Measurements from ENCODE around the gene RPAP3. TPM values are rescaled to one million over a fixed set of nuclear protein-coding genes. Genes with fewer than 3 reads are reported as not detected.
"Not testable (repeated sequence)": the region's sequence is repeated elsewhere in the genome, so short reads cannot be mapped to it uniquely, and the experiment has no call there.

The RPAP3 gene
- polyA plus RNA-seq, 4 donors = 8.7 to 25.6 (median 14.4) TPM

GRCh38 chr12:47651368-47652254 lies 54.2 kb downstream of the RPAP3 start:
- no peaks in the 10 kb centered on the region for H3K9me3 ChIP-seq (ENCODE audit: control insufficient read depth in 2 of 2, insufficient read depth in 1 of 2, low read depth in 1 of 2, low read length in 1 of 2)
- H3K36me3 ChIP-seq (ENCODE audit: control insufficient read depth in 3 of 3, insufficient read depth in 2 of 3, low read depth in 1 of 3, low read length in 3 of 3) = peaks cover 2 to 4% (median 4%) of the 10 kb centered on the region in 3 donors
- no peak for FAIRE-seq
- no peak overlapping the region for H3K27ac ChIP-seq (ENCODE audit: low read depth in 1 of 3, low read length in 2 of 3)
- no peaks in the 10 kb centered on the region for H3K4me1 ChIP-seq (ENCODE audit: control insufficient read depth in 3 of 3, insufficient read depth in 2 of 3, low read depth in 1 of 3, low read length in 2 of 3)
- no peaks in the 10 kb centered on the region for H3K27me3 ChIP-seq (ENCODE audit: control insufficient read depth in 3 of 3, insufficient read depth in 3 of 3, low read length in 3 of 3)
- DNase-seq = peak; percentile 60 to 77
- 24 to 43% (median 28%) methylated on average over 12 of the region's 12 CpGs for WGBS, 3 donors
- H3K4me3 ChIP-seq (ENCODE audit: low read depth in 1 of 3, low read length in 3 of 3) = no peak overlapping the region

DNA sequence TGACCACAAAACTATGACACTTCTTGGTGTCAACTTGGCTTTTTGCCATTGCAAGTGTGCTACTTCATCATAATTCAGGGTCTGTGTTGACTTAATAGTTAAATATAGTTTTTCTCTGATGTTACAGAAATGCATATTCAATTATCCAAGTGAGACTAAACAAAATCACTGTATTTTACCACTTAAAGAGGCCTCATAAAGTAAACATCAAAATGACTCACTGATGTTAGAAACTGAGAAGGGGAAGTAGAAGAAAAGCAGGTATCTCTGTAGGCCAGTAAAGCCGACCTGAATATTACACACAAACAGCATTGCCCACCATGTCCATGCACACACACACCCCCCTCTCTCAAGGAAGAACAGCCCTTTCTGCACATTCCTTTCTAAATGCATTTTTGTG lies 55.4 kb downstream of the RPAP3 start:
- Histone ChIP-seq H3K27ac (ENCODE audit: low read depth in 1 of 3, low read length in 2 of 3) (no peak overlapping the region), H3K4me1 (ENCODE audit: control insufficient read depth in 3 of 3, insufficient read depth in 2 of 3, low read depth in 1 of 3, low read length in 2 of 3) (no peaks in the 10 kb centered on the region), H3K27me3 (ENCODE audit: control insufficient read depth in 3 of 3, insufficient read depth in 3 of 3, low read length in 3 of 3) (no peaks in the 10 kb centered on the region), H3K36me3 (ENCODE audit: control insufficient read depth in 3 of 3, insufficient read depth in 2 of 3, low read depth in 1 of 3, low read length in 3 of 3) (peaks cover 2% of the 10 kb centered on the region in 3 donors), H3K9me3 (ENCODE audit: control insufficient read depth in 2 of 2, insufficient read depth in 1 of 2, low read depth in 1 of 2, low read length in 1 of 2) (no peaks in the 10 kb centered on the region), H3K4me3 (ENCODE audit: low read depth in 1 of 3, low read length in 3 of 3) (no peak overlapping the region)
- no peak for FAIRE-seq
- no peak for DNase-seq
- 45 to 73% (median 63%) methylated on average over 1 of the region's 1 CpG for WGBS, 3 donors

DNA sequence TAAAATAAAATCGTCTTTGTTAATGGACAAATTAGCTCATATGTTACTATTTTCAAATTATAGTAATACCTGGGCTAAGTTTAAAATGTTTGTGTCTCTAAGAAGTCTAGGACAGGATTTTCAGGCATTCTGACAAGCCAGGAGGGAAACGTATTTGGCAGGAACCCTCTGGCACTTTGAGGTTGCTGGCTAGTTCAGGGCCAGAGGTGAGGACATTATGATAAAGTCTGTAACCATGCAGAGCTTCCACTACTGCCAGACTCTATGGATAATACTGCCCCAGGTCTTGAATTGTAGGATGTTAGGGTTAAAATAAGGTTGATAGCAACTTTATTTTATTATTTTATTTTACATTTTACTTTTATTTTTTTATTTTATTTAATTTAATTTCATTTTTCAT lies 56.4 kb downstream of the RPAP3 start:
- DNase-seq (no peak), FAIRE-seq (no peak)
- 79 to 88% (median 80%) methylated on average over 2 of the region's 2 CpGs for WGBS, 3 donors
- no peaks in the 10 kb centered on the region for H3K4me1 ChIP-seq (ENCODE audit: control insufficient read depth in 3 of 3, insufficient read depth in 2 of 3, low read depth in 1 of 3, low read length in 2 of 3)
- H3K36me3 ChIP-seq (ENCODE audit: control insufficient read depth in 3 of 3, insufficient read depth in 2 of 3, low read depth in 1 of 3, low read length in 3 of 3) = no peaks in the 10 kb centered on the region
- H3K9me3 ChIP-seq (ENCODE audit: control insufficient read depth in 2 of 2, insufficient read depth in 1 of 2, low read depth in 1 of 2, low read length in 1 of 2) = no peaks in the 10 kb centered on the region
- no peak overlapping the region for H3K27ac ChIP-seq (ENCODE audit: low read depth in 1 of 3, low read length in 2 of 3)
- no peaks in the 10 kb centered on the region for H3K27me3 ChIP-seq (ENCODE audit: control insufficient read depth in 3 of 3, insufficient read depth in 3 of 3, low read length in 3 of 3)
- H3K4me3 ChIP-seq (ENCODE audit: low read depth in 1 of 3, low read length in 3 of 3) = no peak overlapping the region

DNA sequence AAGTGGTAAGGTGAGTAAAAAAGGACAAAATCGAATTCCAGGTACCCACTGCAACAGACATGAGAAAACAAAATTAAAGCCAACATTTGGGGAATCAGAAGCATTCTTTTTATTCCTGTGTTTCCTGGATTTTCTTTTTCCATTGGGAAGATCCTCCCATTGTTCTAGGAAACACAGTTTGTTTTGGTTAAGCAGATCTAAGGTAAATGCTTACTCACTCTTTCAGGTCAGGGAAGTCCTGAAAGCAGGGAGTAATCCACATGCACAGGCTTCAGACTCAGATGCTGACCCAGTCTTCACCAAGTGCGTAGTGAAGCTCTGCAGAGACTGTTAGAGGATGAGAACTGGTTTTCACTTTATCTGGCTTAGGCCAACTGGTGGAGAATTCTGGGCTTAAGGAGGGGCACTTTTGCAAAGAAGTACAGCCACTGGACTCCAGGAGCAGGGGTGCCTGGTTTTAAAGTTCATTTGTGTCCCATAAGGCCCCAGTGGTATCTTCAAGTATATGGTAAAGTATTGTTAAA lies 57.7 kb downstream of the RPAP3 start:
- Histone ChIP-seq H3K27ac (ENCODE audit: low read depth in 1 of 3, low read length in 2 of 3) (no peak overlapping the region), H3K4me1 (ENCODE audit: control insufficient read depth in 3 of 3, insufficient read depth in 2 of 3, low read depth in 1 of 3, low read length in 2 of 3) (no peaks in the 10 kb centered on the region), H3K36me3 (ENCODE audit: control insufficient read depth in 3 of 3, insufficient read depth in 2 of 3, low read depth in 1 of 3, low read length in 3 of 3) (no peaks in the 10 kb centered on the region), H3K27me3 (ENCODE audit: control insufficient read depth in 3 of 3, insufficient read depth in 3 of 3, low read length in 3 of 3) (no peaks in the 10 kb centered on the region), H3K9me3 (ENCODE audit: control insufficient read depth in 2 of 2, insufficient read depth in 1 of 2, low read depth in 1 of 2, low read length in 1 of 2) (peaks cover 0 to 6% of the 10 kb centered on the region in 2 donors), H3K4me3 (ENCODE audit: low read depth in 1 of 3, low read length in 3 of 3) (no peak overlapping the region)
- 89 to 91% (median 90%) methylated on average over 2 of the region's 2 CpGs for WGBS, 3 donors
- DNase-seq = no peak
- FAIRE-seq = no peak

GRCh38 chr12:47642310-47642709 lies 63.5 kb downstream of the RPAP3 start:
- H3K9me3 ChIP-seq (ENCODE audit: control insufficient read depth in 2 of 2, insufficient read depth in 1 of 2, low read depth in 1 of 2, low read length in 1 of 2) = peaks cover 0 to 10% of the 10 kb centered on the region in 2 donors
- H3K36me3 ChIP-seq (ENCODE audit: control insufficient read depth in 3 of 3, insufficient read depth in 2 of 3, low read depth in 1 of 3, low read length in 3 of 3); H3K27ac ChIP-seq (ENCODE audit: low read depth in 1 of 3, low read length in 2 of 3); H3K4me3 ChIP-seq (ENCODE audit: low read depth in 1 of 3, low read length in 3 of 3); H3K27me3 ChIP-seq (ENCODE audit: control insufficient read depth in 3 of 3, insufficient read depth in 3 of 3, low read length in 3 of 3); DNase-seq; H3K4me1 ChIP-seq (ENCODE audit: control insufficient read depth in 3 of 3, insufficient read depth in 2 of 3, low read depth in 1 of 3, low read length in 2 of 3); FAIRE-seq: not testable (repeated sequence)
- WGBS, 3 donors = 96 to 97% (median 96%) methylated on average over 3 of the region's 3 CpGs

DNA sequence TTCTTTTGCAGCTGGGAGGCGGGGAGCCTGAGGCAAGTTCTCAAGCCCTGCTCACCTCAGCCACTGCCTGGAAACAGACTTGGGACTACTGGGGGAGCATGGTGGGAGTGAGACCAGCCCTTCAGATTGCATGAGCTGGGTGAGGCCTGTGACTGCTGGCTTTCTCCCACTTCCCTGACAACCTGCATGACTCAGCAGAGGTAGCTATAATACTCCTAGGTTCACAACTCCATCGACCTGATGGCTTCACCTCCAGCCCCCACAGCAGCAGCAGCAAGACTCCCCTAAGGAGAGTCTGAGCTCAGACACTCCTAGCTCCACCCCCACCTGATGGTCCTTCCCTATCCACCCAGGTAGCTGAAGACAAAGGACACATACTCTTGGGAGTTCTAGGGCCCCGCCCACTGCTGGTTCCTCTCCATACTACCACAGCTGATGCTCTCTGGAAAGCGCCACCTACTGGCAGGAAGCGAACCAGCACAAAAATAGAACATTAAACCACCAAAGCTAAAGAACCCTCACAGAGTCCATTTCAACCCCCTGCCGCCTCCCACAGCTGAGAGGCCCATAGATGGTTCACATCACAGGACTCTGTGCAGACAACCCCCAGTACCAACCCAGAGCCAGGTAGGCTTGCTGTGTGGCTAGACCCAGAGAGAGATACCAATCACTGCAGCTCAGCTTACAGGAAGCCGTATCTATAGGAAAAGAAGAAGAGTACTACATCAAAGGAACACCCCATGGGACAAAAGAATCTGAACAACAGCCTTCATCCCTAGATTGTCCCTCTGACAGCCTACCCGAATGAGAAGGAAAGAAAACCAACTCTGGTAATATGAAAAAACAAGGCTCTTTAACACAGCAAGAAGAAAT lies 68.7 kb downstream of the RPAP3 start:
- Histone ChIP-seq H3K4me3 (ENCODE audit: low read depth in 1 of 3, low read length in 3 of 3) (no peak overlapping the region), H3K36me3 (ENCODE audit: control insufficient read depth in 3 of 3, insufficient read depth in 2 of 3, low read depth in 1 of 3, low read length in 3 of 3) (peaks cover 0 to 10% (median 0%) of the 10 kb centered on the region in 3 donors), H3K27me3 (ENCODE audit: control insufficient read depth in 3 of 3, insufficient read depth in 3 of 3, low read length in 3 of 3) (no peaks in the 10 kb centered on the region), H3K9me3 (ENCODE audit: control insufficient read depth in 2 of 2, insufficient read depth in 1 of 2, low read depth in 1 of 2, low read length in 1 of 2) (peaks cover 0 to 26% of the 10 kb centered on the region in 2 donors), H3K4me1 (ENCODE audit: control insufficient read depth in 3 of 3, insufficient read depth in 2 of 3, low read depth in 1 of 3, low read length in 2 of 3) (no peaks in the 10 kb centered on the region), H3K27ac (ENCODE audit: low read depth in 1 of 3, low read length in 2 of 3) (no peak overlapping the region)
- 76 to 79% (median 76%) methylated on average over 8 of the region's 8 CpGs for WGBS, 3 donors
- DNase-seq (peak in 1 of 2 donors; percentile 11), FAIRE-seq (no peak)

DNA sequence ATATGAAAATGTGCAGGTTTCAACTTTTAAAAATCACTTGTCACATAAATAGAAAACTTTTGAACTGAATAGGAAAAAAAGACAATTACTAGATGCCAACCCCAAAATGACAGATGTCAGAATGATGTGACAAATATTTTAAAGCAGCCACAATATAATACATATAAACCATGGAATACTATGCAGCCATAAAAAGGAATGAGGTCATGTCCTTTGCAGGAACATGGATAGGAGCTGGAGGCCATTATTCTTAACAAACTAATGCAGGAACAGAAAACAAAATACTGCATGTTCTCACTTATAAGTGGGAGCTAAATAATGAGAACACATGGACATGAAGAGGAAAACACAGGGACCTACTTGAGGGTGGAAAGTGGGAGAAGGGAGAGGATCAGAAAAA lies 70.1 kb downstream of the RPAP3 start:
- H3K27me3 ChIP-seq (ENCODE audit: control insufficient read depth in 3 of 3, insufficient read depth in 3 of 3, low read length in 3 of 3); H3K4me3 ChIP-seq (ENCODE audit: low read depth in 1 of 3, low read length in 3 of 3); H3K27ac ChIP-seq (ENCODE audit: low read depth in 1 of 3, low read length in 2 of 3); H3K4me1 ChIP-seq (ENCODE audit: control insufficient read depth in 3 of 3, insufficient read depth in 2 of 3, low read depth in 1 of 3, low read length in 2 of 3); DNase-seq; H3K36me3 ChIP-seq (ENCODE audit: control insufficient read depth in 3 of 3, insufficient read depth in 2 of 3, low read depth in 1 of 3, low read length in 3 of 3); FAIRE-seq: not testable (repeated sequence)
- peaks cover 0 to 32% of the 10 kb centered on the region in 2 donors for H3K9me3 ChIP-seq (ENCODE audit: control insufficient read depth in 2 of 2, insufficient read depth in 1 of 2, low read depth in 1 of 2, low read length in 1 of 2)

DNA sequence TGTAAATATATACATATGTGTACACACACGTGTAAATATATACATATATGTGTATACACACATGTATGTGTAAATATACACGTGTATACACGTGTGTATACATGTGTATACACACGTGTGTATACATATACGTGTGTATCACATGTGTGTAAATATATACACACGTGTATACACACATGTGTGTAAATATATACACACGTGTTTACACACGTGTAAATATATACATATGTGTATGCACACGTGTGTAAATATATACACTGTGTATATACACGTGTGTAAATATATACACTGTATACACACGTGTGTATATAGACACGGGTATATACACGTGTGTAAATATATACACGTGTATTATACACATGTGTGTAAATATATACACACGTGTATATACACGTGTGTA lies 71.7 kb downstream of the RPAP3 start:
- peaks cover 0 to 10% (median 0%) of the 10 kb centered on the region in 3 donors for H3K36me3 ChIP-seq (ENCODE audit: control insufficient read depth in 3 of 3, insufficient read depth in 2 of 3, low read depth in 1 of 3, low read length in 3 of 3)
- no peaks in the 10 kb centered on the region for H3K4me1 ChIP-seq (ENCODE audit: control insufficient read depth in 3 of 3, insufficient read depth in 2 of 3, low read depth in 1 of 3, low read length in 2 of 3)
- no peak overlapping the region for H3K4me3 ChIP-seq (ENCODE audit: low read depth in 1 of 3, low read length in 3 of 3)
- H3K27me3 ChIP-seq (ENCODE audit: control insufficient read depth in 3 of 3, insufficient read depth in 3 of 3, low read length in 3 of 3) = no peaks in the 10 kb centered on the region
- DNase-seq = no peak
- WGBS, 3 donors = 67 to 81% (median 76%) methylated on average over 16 of the region's 16 CpGs
- no peak for FAIRE-seq
- no peak overlapping the region for H3K27ac ChIP-seq (ENCODE audit: low read depth in 1 of 3, low read length in 2 of 3)
- H3K9me3 ChIP-seq (ENCODE audit: control insufficient read depth in 2 of 2, insufficient read depth in 1 of 2, low read depth in 1 of 2, low read length in 1 of 2) = peaks cover 0 to 32% of the 10 kb centered on the region in 2 donors
